Stimulated activated CD8-positive, alpha-beta memory T cell treated with anti-CD3 and anti-CD28 coated beads, Interleukin-12 subunit alpha, Interleukin-12 subunit beta, amount 100 ng/mL, for 1 hour (primary cell): Measurements from ENCODE around the gene GGTA1.
A peak's percentile ranks its signal among the peaks of the same experiment; 100 is the strongest.
"Not testable (repeated sequence)": the region's sequence is repeated elsewhere in the genome, so short reads cannot be mapped to it uniquely, and the experiment has no call there.

ENCODE experiments used
- DNase-seq: peaks from one replicate; pipeline ENCODE4 v3.0.0-alpha.2; 2020; ENCODE audit warnings: low read depth

GGTA1 gene

DNA sequence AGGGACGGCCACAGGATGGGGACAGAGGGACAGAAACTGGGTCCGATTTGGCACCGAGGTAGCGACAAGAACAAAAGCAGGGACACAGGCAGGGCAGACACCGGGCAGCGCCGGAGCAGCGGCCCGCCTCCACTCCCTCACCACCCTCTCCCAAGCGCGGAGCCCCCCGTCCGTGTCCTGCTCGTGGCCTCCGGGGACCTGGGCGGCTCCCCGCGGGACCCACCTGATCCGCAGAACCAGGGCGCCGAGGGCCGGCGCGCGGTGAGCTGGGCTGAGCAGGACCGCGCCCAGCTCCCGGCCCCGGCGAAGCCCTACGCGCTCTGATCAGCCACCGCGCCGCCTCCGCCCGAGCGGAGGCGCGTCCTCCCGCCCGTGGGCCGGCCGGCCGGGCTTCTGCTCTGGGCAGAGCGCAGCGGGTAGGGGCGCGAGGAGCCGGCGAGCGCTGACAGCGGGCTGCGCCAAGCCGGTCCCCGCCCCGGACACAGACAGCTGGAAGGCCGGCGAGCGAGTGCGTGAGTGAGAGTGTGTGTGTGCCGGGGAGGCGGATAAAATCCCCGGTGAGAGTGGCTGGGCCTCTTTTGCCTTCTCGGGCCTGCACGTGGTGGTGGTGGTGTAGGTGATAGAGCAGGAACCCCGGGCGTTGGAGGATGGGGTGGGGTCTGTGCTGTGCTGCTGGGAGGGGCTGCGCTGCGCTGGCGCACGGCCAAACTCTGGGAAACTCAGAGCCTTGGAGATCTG, at the start of gene GGTA1:
GGTA1 (minus strand) TSS at position 418 of the 738 bp plus-strand sequence. CDS start 31,922 bp downstream, outside the sequence.
- DNase-seq: no peak

DNA sequence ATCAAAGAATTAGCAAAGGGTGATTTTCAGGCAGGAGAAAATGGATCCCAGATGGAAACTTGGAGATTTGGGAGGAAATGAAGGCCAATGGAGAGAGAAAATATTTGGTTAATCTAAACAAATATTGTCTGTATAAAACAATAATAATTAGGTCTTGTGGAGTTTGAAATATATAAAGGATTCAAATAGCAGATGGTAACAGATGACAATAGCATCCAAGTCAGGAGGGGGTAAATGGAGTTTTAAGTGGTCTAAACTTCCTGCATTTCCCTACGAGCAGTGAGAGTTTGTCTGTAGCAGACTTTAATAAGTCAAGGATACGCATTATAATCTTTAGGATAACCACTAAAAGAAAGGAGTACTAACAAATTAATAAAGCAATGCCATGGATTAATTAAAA, 49.0 kb upstream of the GGTA1 start:
- no peak for DNase-seq

DNA sequence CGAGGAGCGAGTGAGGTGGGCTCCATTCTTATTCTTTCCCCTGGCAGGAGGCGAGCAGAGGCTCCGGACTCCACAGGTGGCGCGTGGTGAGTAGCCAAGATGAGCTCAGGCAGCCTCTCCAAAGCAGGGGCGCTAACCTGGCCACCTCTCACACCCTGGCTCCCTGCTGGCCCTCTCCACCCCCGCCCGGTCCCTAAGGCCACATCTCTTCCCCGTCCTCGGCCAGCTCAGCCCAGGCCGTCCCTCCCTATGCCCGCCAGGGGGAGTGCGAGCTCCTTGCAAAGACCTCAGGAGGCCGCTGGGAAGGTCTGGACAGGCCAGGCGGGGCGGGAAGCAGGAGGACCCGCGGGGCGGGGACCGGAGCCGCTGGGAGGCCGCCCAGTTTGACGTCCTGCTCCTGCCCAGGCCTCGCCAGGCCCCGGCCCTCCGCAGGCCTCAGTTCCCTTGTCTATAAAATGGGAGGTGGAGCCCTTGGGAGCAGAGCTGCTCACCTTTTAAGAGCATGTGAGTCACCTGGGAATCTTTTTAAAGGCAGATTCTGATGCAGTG, 46.3 kb upstream of the GGTA1 start:
- DNase-seq: peak; percentile 39

DNA sequence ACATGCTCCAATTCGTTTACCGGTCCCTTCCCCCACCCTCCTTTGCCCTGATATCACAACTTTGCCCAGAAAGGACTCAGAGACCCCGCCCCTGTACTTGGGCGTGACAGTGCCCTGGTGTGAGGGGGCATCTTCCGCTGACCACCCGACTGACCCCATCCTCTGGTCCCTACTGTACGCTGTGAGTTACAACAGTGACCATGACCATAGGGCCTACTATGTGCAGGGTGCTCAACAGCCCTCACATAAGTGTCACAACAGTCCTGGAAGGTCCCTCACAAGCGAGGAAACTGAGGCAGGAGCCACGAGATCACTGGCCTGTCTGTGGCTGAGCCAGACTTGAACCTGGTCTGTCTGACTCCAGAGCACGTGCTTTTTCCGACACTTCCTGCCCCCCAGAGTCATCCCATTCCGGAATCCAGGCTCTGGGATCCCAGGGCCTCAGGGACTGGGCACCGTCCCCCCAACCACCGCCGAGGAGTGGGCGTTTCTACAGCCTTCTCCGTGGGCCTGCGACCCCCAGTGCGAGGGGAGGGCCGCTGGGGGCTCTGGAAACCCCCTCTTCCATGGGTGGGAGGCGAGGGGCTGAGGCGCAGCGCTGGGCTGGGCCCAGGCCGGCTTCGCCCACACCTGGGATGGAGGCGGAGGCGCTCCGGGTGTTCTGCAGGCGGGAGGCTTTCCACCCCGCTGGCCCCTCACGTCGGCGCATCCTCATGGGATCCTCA, 45.7 kb upstream of the GGTA1 start:
- DNase-seq: no peak

DNA sequence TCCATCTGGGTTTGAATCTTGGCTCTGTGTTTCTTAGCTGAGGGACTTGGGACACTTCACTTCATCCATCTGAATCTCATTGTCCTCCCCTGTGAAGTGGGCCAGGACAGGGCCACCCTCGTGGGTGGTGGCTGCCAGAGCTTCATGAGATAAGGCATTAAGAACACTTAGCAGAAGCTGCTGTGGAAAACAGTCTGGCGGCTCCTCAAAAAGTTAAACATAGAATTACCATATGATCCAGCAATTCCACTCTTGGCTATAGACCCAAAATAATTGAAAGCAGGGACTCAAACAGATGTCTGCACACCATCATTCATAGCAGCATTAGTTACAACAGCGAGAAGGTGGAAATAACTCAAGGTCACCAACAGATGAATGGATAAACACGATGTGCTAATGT, 42.4 kb upstream of the GGTA1 start:
- DNase-seq: no peak

DNA sequence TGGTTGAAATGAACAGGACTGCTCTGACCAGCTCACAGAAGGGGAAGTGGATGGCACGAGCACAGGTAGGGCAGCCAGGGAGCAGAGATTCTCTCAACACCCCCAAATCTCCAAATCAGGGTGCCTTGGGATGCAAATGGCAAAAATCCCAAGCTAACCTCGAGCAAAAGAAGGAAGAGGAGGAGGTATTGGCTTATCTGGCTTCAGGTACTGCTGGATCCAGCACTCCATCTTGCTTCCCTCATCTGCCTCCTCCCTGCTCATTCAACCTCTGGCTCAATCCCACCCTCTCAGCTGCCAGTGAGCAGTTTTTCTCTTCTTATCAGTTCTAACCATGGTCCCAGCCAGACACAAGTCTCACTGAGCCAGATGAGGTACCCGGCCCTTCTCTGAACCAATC, 41.6 kb upstream of the GGTA1 start:
- no peak for DNase-seq

DNA sequence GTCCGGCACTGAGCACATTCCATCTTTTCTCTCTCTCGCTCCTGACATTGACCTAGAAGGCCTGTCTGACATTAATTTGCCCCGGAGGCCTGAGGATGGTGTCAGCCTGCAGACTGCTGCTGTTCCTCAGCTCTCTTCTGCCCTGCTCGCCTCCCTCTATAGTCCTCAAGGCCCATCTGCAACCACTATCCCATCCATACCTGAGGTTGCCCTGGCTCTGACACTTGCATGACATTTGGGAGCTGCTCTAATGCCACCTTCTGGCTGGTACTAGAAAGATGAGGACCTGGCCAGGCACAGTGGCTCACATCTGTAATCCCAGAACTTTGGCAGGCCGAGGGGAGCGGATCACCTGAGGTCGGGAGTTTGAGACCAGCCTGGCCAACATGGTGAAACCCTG, 38.6 kb upstream of the GGTA1 start:
- no peak for DNase-seq

DNA sequence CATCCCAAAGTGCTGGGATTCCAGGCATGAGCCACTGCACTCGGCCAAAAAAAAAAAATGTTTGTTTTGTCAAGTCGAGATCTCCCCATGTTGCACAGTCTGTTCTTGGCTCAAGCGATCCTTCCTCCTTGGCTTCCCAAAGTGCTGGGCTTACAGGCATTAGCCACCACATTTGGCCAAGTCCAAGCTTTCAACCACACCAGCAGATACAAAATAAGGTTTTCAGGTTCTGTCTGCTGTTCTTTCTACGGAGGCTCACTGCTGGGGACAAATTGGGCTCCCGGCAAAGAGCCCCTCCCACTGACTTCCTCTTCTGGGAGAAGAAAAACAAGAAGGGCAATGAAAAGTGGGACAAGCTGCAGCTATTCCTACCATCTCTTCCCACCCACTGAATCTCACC, 37.6 kb upstream of the GGTA1 start:
- DNase-seq: no peak

DNA sequence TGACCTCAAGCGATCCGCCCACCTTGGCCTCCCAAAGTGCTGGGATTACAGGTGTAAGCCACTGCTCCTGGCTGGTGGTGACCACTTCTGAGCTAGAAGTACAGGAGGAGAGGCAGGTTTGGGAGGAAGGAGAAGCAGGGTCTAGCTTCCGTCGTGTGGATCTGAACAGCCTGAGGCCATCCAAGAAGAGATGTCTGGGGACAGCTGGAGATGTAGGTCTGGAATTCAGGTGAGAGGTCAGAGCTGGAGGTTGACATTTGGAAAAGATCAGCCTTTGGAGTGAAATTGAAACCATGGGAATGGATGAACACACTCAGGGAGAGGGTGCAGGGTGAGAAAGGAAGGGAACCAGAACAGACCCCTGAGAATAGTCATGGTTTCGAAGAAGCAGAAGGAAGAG, 33.2 kb upstream of the GGTA1 start:
- no peak for DNase-seq

DNA sequence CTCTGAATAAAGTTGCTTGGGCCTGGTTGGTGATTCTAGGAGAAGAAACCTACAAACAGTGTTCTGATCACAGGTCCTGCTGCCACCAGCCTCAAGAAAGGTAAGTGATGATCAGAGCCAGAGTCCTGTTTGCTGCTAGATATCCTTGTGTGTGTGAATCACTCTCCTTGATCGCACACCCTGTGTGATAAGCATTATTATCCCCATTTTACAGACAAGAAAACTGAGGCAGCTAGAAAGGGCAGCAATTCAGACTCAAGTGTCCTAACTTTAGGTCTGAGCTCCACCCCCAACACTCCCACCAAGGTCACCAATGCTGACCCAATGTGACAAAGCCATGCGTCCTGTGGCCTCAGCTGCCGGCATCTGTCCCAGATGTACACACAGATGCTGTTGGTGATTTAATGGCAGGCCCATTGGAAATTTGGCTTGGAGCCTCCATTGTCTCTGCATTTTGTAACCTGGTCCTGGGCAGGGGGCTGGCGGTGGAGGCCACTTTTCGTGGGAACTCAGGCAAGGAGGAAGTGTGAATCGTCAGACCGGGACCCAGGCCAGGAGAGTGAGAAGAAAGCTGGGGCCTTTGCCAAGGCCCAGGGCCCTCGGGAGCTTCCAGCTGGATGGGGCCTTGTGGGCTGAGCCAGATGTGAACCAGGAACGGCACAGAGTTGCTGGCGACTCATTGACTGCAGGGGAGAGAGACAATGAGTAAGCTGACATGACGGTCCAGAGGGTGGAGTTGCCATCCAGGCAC, 29.8 kb upstream of the GGTA1 start:
- no peak for DNase-seq

DNA sequence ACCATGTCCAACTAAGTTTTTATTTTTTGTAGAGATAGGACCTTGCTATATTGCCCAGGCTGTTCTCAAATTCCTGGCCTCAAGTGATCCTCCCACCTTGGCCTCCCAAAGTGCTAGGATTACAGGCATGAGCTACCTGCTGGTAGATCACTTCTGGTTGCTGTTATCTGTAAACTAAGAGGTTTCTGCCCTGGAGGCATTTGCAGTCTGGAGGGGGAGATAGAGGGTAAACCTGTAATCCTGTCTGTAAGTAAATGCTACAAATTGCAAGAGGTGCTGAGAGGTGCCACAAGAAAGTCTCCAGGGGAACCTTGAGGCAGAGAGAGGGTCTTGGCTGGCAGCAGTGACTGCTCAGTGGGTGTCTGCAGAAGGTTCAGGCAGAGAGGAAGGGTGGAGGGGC, 29.0 kb upstream of the GGTA1 start:
- DNase-seq: no peak

DNA sequence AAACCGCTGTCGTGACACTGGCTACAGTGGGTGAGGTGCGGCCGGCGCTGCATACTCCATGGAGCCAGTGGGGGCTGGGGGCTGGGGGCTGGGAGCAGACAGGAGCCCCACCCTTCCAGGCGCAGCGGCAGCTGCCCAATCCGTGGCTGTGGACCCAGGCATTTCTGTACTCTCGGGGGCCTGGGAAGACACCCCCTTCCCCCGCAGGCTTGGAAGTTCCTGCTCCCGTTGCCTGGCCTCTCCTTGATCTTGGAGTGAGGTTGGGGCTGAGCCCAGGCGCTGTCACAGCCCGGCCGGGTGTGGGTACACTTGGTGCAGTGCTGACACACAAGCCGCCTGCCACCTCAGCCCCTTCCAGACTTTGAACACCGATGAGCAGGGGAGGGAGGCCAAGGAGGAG, 27.7 kb upstream of the GGTA1 start:
- DNase-seq: no peak

DNA sequence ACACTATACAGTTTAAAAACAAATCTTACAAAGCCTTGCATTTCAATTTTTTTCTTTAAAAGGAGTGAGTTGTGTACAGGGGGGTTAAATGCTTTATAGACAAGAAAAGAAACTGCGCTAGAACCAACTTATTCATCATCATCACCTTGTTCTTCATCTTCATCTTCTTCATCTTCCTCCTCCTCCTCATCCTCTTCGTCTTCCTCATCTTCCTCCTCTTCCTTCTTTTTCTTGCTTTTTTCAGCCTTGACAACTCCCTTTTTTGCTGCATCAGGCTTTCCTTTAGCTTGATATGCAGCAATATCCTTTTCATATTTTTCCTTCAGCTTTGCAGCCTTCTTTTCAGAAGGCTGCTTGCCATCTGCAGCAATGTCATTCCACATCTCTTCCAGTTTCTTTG, 20.0 kb upstream of the GGTA1 start:
- DNase-seq: not testable (repeated sequence)

DNA sequence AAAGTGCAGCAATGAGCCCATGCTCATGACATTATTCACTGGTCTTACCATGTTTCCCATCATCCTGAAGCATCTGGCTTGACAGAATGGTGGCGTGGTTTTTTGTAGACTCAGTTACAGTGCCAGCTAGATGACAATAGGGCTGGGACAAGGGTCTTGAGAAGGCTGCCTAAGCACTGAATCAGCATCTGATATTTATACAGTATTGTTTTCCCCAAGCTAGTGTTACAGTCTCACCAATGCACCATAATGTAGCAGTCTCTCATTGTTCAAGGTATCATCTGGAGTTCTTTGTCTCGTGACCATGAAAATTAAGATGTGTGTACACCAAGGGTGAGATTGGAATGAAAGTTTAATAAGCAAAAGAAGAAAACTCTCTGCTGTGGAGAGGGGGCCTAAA, 19.0 kb upstream of the GGTA1 start:
- DNase-seq: no peak

DNA sequence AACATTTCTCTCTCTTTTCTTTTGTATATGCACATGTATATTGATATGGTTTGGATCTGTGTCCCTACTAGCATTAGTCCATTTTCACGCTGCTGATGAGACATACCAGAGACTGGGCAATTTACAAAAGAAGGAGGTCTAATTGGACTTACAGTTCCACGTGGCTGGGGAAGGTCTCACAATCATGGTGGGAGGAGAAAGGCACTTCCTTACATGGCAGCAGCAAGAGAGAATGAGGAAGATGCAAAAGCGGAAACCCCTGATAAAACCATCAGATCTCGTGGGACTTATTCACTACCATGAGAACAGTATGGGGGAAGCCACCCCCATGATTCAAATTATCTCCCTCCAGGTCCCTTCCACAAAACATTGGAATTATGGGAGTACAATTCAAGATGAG, 13.5 kb upstream of the GGTA1 start:
- not testable (repeated sequence) for DNase-seq

DNA sequence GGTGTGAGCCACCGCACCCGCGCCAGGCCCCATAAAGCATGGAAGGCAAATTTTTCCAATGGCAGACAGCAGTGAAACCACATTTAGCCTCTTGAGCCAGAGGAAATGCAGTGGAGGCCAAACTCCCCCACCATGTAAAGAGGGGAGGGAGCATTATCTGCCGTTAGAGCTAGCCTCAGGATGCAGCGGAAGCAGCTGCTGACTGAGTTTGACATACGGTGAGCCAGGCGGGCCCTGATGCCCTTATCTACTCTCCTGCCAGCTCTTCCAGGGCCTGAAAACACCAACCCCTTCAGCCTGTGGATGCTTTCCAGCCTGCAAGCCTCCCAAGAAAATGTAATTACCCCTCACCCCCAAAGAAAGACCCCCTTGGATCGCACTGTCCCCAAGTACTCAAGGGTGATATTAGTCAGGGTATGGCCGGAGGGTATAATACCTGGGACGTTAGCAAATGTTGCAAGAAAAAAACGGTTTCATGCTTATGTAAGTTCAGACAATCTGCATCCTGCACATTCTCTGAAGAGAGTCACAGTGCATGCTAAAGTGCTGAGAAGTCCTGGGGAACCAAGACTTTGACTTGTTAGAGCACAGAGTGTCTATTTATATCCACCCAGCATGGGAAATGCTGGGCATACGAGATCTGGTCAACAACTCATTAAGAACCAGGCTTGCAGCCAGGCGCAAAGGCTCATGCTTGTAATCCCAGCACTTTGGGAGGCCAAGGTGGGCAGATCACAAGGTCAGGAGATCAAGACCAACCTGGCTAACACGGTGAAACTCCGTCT, 11.3 kb upstream of the GGTA1 start:
- DNase-seq: no peak

DNA sequence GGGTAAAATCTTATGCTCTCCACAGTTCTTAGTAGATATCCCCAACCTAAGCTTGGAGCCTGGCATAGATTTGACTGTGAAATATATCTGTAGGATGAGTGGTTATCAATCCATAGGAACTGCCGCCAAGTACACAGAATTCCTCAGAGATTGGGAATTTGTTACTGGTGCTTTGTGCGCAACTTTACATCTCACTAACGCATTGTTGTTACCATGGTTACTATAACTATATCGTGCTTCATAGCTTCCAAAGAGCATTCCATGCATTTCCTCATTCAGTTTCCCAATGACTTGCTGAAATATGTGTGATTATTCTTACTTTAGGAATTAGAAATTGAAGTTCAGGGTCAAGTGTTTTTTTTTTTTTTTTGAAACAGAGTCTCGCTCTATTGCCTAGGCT, 9.5 kb upstream of the GGTA1 start:
- DNase-seq: no peak

DNA sequence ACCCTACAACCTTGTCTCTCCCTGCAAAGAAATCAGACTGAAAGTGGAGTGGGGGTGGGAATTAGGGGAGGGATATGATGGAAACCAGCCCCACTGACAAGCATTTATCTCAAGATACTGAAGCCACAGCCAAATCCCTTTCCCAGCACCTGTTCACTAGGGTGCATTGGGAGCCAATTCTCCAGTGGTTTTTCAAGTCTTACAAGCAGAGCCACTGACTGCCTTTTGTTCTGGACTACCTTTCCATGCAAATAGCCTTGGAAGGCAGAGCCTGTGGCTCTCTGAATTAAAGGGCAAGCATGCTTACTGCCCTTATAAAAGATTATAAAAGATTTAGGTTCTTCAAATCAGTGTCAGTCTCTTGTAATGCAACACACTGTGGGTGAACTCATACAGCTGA, 8.8 kb upstream of the GGTA1 start:
- DNase-seq: no peak

DNA sequence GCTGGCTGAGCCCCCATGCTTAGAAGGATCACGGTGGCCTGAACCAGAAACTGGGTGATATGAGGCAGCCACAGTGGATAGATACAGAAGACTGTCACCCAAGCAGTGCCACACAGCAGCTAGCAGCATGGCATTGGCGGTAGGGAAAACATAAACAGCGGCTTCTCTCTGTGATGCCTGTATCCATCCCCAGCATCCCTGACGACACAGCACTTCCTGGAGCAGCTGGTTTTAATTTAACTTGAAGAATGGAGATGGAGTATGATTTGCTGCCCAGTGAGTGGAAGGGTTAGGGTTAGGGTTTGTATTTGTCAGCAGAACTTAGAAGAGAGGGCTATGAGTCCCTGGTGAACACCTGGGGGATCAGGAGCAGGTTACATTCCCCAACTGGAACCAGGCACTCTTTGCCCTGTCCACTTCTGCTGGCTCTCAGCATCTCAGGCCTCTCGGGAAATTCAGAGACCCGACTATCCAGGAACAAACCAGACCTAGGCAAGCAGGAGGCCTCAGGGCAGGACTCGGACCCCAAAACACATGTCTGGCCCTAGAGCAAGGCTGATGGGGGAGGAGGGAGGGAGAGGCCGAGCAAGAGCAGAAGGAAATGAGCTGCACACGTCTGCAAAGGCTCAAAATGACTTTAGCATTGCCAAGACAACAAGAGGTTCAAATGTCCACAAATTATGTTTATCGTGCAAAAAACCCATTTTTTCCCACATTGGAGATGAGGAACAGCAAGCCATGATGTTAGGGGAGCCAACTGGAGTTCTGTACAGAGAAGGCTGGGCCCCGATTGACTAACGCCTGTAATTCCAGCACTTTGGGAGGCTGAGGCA, 6.5 kb upstream of the GGTA1 start:
- DNase-seq: no peak

DNA sequence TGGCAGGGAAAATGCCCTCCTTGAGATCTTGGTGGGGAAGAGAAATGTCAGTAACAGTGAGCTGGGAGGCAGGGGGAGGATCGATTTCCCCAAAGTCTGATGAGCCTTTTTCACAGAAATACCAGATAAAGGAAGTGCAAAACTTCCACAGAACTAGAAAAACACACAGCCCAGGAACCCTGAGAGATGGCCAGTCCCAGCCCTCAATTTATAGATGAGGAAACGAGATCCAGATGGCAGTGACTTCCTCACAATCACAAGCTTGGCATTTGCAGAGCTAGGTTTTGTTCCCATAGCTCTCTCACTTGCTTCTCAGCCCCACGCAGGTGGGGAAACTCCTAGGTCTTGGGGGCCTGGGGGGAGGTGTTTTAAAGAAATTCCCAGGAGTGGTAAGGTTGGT, 3.8 kb upstream of the GGTA1 start:
- DNase-seq: no peak

DNA sequence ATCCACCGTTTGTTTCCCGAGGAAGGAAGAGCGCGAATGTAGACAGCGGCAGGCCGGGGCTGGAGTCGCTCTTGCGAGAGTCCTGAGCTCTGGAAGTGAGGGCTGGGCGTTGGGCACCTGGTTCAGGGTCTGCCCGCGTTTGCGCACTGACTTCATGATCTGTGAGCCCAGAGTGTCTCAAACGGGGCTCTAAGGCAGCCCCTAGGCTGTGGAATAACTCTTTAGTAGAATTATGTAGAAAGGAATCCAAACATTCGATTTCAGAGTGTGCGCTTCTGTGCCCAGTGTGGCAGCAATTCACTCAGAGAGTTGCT, 478 bp upstream of the GGTA1 start:
- no peak for DNase-seq

DNA sequence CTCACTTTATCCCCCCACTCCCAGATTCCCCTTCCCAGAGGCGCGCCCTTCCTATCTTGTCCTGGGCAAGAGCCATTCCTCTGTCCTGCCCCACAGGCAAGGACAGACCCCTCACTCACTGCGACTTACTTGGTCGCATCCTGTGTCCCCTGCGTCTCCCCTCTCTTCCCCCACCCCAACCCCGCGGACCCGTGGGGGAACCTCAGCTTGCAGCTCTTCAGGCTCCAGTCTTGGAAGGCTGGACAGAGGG, 542 bp downstream of the GGTA1 start:
- DNase-seq: no peak
